SJSA1 (cell line): ENCODE measurements around the gene SAMM50. TPM values are rescaled to one million over a fixed set of nuclear protein-coding genes. Genes with fewer than 3 reads are reported as not detected.
A peak's percentile ranks its signal among the peaks of the same experiment; 100 is the strongest.

Source experiments
- DNase-seq, 2 experiments: peaks; one replicate each; pipeline ENCODE4 v3.0.0-alpha.2; 2015 to 2020; ENCODE audit warnings: low spot score in 2 of 2, low read depth in 1 of 2
- H3K27ac ChIP-seq: fragments of 250-450 bp; sonication (Bioruptor Pico); 2 replicates; pipeline ENCODE4 v1.5.1; 2020; ENCODE audit warnings: mild to moderate bottlenecking, moderate library complexity
- H3K27me3 ChIP-seq: fragments of 250-450 bp; sonication (Bioruptor Pico); replicated peaks from 2 replicates; pipeline ENCODE4 v1.5.1; 2020; ENCODE audit warnings: mild to moderate bottlenecking, moderate library complexity
- H3K36me3 ChIP-seq: fragments of 250-450 bp; sonication (Bioruptor Pico); 2 replicates; pipeline ENCODE4 v1.5.1; 2020; ENCODE audit warnings: mild to moderate bottlenecking
- H3K4me1 ChIP-seq: fragments of 250-450 bp; sonication (Bioruptor Pico); replicated peaks from 2 replicates; pipeline ENCODE4 v1.6.1; 2021; ENCODE audit warnings: mild to moderate bottlenecking
- H3K4me3 ChIP-seq: fragments of 250-450 bp; sonication (Bioruptor Pico); 2 replicates; pipeline ENCODE4 v1.5.1; 2020; ENCODE audit warnings: mild to moderate bottlenecking
- H3K9me3 ChIP-seq: fragments of 250-450 bp; sonication (Bioruptor Pico); replicated peaks from 2 replicates; pipeline ENCODE4 v1.5.1; 2020; ENCODE audit warnings: mild to moderate bottlenecking
- total RNA-seq: library from RNA; depleted of rRNA; stranded (reverse); fragments of >200 nt; shearing (Covaris generic); gene quantifications from 2 replicates; pipeline ENCODE4 v1.2.3, GENCODE V29; 2014

SAMM50 gene
- total RNA-seq, 1 experiment from 2014 or later = 46.3 TPM

DNA sequence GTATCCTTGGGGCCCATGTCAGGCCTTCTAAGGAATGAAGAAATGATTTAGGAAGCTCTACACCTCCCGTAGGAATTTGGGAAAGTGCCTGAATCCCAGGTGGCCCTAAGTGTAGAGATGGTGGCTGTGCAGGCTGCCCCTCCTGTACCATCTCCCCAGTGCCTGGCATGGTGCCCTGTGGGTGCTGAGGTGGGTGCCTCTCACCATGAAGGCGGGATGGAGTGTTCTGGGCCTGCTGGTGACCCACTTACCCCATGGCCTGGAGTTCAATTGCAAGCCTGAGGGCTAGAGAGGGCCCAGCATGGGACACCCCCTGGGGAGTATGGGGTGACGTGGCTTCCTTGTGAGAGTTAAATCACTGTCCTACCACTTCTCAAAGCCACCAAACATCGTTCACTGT, 19.8 kb downstream of the SAMM50 start:
- Histone ChIP-seq H3K4me1 (no peaks in the 10 kb centered on the region), H3K27ac (no peak overlapping the region), H3K9me3 (no peaks in the 10 kb centered on the region), H3K27me3 (no peaks in the 10 kb centered on the region), H3K4me3 (no peak overlapping the region), H3K36me3 (peaks cover 81% of the 10 kb centered on the region)
- DNase-seq = no peak

DNA sequence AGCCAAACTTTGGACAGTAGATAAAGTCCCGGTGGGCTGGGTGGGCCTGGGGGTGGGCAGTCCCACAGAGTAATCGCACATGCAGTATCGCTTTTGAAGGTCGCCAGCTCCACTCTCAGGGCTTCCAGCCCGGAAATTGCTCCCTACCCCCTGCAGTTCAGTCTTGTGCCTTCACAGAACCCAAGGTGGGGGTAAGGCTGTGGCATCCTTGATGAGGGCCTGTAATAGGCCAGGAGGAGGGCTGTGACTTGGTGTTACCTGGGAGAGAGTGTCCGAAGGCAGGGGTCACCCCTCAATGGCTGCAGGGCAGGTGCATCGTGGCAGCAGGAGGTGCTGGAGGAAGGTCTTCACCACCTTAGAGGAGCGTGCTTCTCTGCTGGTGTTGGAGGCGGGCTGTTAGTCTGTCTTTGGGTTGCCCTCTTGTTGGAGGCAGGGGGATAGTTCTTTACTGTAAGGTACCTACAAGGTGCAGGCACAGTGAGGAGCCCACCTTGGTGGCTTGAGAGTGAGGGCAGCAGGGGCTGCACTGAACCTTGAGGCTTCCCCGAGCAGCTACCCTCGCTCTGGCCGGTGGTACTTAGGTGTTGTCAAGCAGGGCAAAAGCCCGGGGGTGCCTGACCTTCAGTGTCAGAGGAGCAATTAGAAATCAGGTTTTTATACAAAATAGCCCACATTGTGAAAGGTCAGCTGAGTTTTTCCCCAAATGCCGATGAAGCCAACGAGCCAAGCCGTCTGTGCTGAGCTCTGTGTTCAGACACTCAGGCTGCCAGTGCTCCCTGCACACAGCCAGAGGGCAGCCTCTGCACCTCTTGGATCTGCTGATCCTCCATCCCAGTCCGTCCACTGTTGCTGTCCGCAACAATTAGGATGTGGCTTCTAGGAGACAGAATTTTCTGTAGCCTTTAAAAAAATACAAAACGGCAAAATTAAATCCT, 21.9 kb downstream of the SAMM50 start:
- H3K27ac ChIP-seq = no peak overlapping the region
- H3K4me3 ChIP-seq = no peak overlapping the region
- H3K4me1 ChIP-seq = no peaks in the 10 kb centered on the region
- H3K27me3 ChIP-seq = no peaks in the 10 kb centered on the region
- peaks cover 79% of the 10 kb centered on the region for H3K36me3 ChIP-seq
- H3K9me3 ChIP-seq = no peaks in the 10 kb centered on the region
- DNase-seq = no peak

DNA sequence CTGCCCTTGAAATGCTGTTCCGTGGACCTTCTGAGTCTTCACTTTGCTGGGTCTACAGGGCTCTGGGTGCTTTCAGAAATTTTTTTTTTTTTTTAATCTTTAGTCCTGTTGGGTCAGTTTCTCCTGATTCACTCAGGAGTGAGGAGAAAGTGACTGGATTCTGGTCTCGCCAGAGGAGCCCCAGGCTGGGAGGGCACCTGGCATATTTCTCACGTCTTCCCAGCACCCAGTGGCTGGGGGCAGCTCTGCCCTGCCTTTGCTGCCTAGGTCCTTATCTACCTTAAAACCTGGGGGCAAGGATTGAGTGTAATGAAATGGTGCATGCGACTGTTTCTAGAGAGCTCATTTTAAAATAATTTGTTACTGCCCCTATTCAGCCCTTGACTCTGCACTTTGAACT, 23.3 kb downstream of the SAMM50 start:
- no peak overlapping the region for H3K27ac ChIP-seq
- DNase-seq = no peak
- H3K36me3 ChIP-seq = peaks cover 74% of the 10 kb centered on the region
- H3K4me3 ChIP-seq = no peak overlapping the region
- H3K4me1 ChIP-seq = no peaks in the 10 kb centered on the region
- no peaks in the 10 kb centered on the region for H3K27me3 ChIP-seq
- H3K9me3 ChIP-seq = no peaks in the 10 kb centered on the region

DNA sequence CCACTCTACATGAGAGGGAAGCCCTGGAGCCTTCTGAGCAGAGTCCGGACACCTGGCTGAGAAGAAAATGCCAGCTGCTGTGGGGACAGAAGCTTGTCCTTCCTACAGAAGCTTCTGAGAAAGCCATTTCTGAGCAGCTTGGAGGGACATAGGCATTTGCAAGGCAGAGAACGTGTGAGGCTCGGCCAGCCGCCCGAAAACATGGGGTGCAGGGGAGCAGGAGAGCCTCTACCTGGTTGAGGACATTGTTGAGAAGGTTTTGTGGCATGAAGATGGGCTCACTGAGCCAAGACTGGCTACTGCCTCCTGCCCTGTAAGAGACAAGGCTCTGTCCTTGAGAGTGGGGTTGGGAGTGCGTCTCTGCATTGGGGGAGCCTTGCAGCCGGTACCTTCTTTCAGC, 25.3 kb downstream of the SAMM50 start:
- H3K36me3 ChIP-seq = peaks cover 76% of the 10 kb centered on the region
- no peak for DNase-seq

DNA sequence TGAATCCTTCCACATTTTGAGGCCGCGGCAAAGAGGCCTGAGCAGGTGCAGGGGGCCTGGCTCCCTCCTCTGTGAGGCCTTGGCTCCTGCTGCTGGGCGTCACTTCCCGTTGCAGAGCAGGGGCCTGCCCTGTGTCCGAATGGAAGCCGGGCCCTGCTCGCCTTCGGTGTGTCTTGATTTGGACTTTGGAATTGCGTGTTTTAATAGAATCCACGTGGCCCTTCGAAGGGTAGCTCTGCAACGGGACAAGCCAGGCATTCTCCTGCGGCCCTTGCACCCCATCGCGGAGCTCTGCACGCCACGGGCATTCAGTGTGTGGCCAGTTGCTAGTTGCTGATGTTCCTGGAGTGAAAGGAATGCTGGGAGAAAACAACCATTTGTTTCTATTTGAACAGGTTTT, 25.8 kb downstream of the SAMM50 start:
- H3K27ac ChIP-seq = no peak overlapping the region
- peaks cover 72% of the 10 kb centered on the region for H3K36me3 ChIP-seq
- peaks cover 5% of the 10 kb centered on the region; the same call in 1 of the 2 replicates for H3K4me1 ChIP-seq

More for the DNA sequence above, 25.3 kb downstream of the SAMM50 start:
- Histone ChIP-seq H3K27ac (no peak overlapping the region), H3K4me1 (peaks cover 5% of the 10 kb centered on the region; the same call in 1 of the 2 replicates), H3K4me3 (no peak overlapping the region), H3K27me3 (no peaks in the 10 kb centered on the region), H3K9me3 (no peaks in the 10 kb centered on the region)

DNA sequence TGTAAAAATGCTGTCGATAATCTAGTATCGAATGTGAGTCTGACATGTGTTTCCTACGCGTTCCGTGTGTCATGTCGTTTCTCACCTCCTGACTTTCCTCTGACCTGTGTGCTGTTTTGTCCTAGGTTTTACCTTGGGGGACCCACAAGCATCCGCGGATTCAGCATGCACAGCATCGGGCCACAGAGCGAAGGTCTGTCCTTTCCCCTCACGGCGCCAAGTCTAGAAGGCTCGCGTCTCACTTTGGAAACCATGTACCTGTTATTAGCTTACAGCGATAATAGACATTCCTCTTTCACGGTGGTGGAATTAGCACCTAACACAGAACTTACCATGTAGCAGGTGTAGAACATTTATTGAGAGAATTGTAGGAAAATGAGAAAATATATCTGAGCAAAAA, 28.6 kb downstream of the SAMM50 start:
- Histone ChIP-seq H3K4me1 (peaks cover 5% of the 10 kb centered on the region; the same call in 1 of the 2 replicates), H3K4me3 (no peak overlapping the region), H3K27me3 (no peaks in the 10 kb centered on the region), H3K36me3 (peaks cover 72% of the 10 kb centered on the region), H3K27ac (no peak overlapping the region), H3K9me3 (no peaks in the 10 kb centered on the region)
- no peak for DNase-seq

More for the DNA sequence above, 25.8 kb downstream of the SAMM50 start:
- no peak for DNase-seq
- Histone ChIP-seq H3K4me3 (no peak overlapping the region), H3K27me3 (no peaks in the 10 kb centered on the region), H3K9me3 (no peaks in the 10 kb centered on the region)

DNA sequence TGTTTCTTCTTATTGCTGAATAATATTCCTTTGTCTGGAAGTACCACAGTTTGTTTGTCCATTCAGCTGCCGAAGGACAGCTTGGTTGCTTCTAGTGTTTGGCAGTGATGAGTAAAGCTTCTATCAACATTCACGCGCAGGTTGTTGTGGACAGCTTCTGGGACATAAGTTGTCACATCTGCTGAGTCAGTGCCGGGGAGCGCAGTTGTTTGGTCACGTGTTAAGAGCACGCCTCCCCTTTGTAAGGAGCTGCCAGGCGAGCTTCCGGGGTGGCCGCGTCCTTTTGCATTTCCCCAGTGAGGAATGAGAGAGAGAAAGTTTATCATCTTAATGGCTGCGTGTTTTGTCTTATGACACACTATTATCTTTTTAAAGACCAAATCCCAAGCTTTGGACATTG, 30.3 kb downstream of the SAMM50 start:
- Histone ChIP-seq H3K4me1 (peaks cover 7% of the 10 kb centered on the region), H3K9me3 (no peaks in the 10 kb centered on the region), H3K4me3 (no peak overlapping the region), H3K27ac (0 out of 2 replicates have a peak overlapping the region, but pooled peaks have one; percentile 16), H3K27me3 (no peaks in the 10 kb centered on the region), H3K36me3 (peaks cover 73% of the 10 kb centered on the region)
- peak; percentile 55 to 80 for DNase-seq

DNA sequence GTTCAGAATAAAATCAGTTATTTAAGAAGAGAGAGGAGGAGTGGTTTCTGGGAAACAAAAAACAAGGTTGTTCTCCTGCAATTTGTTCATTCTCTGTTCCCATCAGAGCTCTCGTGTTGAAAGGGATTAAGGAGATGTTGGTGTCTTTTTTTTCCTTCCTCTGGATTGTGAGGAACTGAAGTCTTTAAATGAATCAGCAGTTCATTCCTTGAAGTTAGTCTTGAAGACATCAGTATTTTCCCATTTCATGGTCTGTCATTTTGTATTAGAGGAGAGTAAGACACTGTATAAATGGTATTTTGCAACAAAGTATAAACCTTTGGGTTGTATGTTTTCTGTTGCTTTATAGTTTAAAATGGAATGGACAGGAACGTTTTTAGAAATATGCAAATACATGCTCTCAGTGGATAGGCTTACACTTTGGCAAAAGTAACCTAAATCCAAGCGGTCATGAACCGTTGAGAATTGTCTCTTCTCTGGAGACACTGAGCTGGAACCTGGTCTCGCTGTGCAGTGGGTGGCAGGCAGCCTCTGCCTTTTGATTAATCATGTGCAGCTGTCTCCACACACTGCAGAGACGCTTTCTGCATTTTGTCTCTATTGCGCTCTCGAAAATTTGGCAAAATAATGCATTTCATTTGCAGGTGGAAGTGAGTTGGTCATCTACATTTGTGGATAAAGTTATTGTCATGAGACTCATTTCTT, 33.0 kb downstream of the SAMM50 start:
- Histone ChIP-seq H3K9me3 (no peaks in the 10 kb centered on the region), H3K4me3 (no peak overlapping the region), H3K4me1 (peaks cover 30% of the 10 kb centered on the region), H3K27ac (no peak overlapping the region), H3K27me3 (no peaks in the 10 kb centered on the region), H3K36me3 (peaks cover 81% of the 10 kb centered on the region)
- DNase-seq = no peak

DNA sequence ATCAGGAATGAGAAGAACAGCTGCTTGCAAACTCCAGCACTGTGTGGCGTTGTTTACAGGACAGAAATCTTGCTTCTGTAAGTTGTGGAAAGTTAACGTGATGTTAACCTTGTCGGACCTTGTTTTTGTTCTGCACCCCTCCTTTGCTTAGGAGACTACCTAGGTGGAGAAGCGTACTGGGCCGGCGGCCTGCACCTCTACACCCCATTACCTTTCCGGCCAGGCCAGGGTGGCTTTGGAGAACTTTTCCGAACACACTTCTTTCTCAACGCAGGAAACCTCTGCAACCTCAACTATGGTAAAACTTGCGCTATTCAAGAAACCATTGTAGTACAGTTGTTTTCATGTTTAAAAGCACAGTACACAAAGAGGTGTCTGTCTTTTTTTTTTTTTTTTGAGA, 33.7 kb downstream of the SAMM50 start:
- Histone ChIP-seq H3K4me3 (no peak overlapping the region), H3K27ac (no peak overlapping the region), H3K9me3 (no peaks in the 10 kb centered on the region), H3K36me3 (peaks cover 82% of the 10 kb centered on the region), H3K27me3 (no peaks in the 10 kb centered on the region), H3K4me1 (peaks cover 32% of the 10 kb centered on the region)
- no peak for DNase-seq

DNA sequence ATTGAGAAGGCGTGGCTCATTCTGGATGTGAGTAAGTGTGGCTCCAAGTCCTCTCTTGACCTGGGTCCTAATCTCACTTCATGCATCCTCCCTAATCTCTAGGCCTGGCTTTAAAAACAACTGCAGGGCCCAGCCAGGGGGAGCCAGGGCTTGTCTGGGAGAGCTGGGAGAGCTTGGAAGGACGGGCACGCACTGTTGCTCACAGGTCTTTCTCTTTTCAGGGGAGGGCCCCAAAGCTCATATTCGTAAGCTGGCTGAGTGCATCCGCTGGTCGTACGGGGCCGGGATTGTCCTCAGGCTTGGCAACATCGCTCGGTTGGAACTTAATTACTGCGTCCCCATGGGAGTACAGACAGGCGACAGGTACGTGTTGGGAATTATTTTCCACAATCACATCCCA, 34.8 kb downstream of the SAMM50 start:
- peaks cover 31% of the 10 kb centered on the region for H3K4me1 ChIP-seq
- H3K36me3 ChIP-seq = peaks cover 84% of the 10 kb centered on the region
- H3K9me3 ChIP-seq = no peaks in the 10 kb centered on the region
- H3K27ac ChIP-seq = no peak overlapping the region
- H3K27me3 ChIP-seq = no peaks in the 10 kb centered on the region
- H3K4me3 ChIP-seq = no peak overlapping the region
- no peak for DNase-seq

DNA sequence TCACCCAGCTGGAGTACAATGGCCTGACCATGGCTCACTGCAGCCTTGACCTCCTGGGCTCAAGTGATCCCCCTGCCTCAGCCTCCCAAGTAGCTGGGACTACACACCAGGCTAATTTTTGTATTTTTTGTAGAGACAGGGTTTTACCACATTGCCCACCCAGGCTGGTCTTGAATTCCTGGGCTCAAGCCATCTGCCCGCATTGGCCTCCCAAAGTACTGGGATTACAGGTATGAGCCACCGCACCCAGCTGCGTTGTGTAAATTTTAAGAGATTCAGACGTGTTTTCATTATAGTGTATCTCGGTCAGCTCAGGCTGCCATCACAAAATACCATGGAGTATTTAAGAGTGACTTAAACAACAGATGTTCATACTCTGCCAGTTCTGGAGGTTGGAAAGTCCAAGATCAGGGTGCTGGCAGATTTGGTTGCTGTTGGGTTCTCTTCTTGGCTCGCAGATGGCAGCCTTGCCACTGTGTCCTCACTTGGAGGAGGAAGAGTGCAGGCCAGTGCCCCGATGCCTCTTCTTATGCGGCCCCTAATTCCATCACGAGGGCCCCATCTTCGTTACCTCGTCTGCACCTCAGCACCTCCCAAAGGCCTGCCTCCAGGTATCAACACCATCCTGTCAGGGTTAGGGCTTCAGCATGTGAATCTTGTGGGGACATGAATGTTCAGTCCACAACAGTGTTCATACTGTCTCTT, 36.2 kb downstream of the SAMM50 start:
- peak overlapping the region; percentile 76 for H3K27ac ChIP-seq
- H3K36me3 ChIP-seq = peaks cover 87% of the 10 kb centered on the region
- DNase-seq = peak; percentile 57 to 71
- no peak overlapping the region for H3K4me3 ChIP-seq
- no peaks in the 10 kb centered on the region for H3K27me3 ChIP-seq
- H3K4me1 ChIP-seq = peaks cover 26% of the 10 kb centered on the region
- no peaks in the 10 kb centered on the region for H3K9me3 ChIP-seq

DNA sequence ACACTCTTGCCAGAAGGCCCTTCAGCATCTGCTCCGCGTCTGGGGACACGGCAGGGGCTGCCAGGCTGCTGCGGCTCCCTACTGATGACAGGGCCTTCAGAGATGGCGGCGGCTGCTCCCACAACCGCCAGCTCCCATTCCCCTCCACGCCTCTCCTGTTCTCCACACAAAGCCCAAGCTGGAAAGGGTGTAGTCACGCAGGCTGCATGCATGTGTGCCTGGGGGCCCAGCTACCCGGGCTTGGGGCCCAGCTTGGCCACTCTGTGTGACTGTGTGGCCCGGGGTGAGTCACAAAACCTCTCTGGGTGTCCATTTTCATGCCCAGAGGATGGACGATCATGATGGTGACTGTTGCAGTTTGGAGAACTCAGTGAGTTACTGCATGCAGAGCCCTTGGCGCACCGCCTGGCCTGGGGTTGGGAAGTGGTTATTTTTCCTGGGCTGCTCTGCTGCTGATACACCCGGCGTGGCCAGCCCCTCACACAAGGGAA, 37.1 kb downstream of the SAMM50 start:
- H3K36me3 ChIP-seq = peaks cover 91% of the 10 kb centered on the region
- H3K27me3 ChIP-seq = no peaks in the 10 kb centered on the region
- peaks cover 26% of the 10 kb centered on the region for H3K4me1 ChIP-seq
- H3K27ac ChIP-seq = peak overlapping the region; percentile 76
- DNase-seq = peak; percentile 52 to 82
- no peak overlapping the region for H3K4me3 ChIP-seq
- no peaks in the 10 kb centered on the region for H3K9me3 ChIP-seq

DNA sequence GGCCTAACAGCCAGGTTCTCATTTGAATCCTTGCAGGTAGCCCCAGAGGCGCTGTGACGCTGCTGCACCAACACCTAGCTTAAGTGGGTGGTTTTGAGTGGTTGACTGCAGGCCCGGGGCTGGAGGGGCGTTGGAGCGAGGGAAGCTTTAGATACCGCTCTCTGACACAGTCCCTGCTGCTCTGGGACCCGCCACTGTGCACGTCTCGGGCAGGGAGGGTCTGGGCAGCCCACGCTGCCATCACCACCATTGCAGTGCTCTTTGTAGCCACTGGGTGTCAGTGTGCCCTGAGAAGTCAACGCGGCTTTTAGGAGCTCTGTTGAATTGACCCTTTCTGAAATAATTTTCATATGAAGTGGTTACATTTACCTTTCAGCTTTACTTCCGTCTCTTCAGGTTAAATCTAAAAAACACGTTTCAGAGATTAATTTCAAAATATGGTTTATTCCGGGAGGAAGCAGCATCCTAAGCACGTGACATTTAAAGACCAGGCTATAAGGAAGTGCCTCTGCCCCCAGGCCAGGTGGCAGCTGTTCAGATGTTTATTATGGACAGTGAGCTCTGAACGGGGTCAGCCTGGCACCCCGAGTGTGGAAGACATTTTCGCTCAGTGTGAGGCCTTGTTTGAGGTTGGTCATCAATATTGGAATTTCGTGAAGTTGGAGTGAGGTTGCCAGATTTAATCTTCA, 38.0 kb downstream of the SAMM50 start:
- Histone ChIP-seq H3K4me3 (no peak overlapping the region), H3K9me3 (no peaks in the 10 kb centered on the region), H3K4me1 (peaks cover 26% of the 10 kb centered on the region), H3K36me3 (peaks cover 94% of the 10 kb centered on the region), H3K27me3 (no peaks in the 10 kb centered on the region), H3K27ac (no peak overlapping the region)
- DNase-seq = peak; percentile 51 to 63
